ENCODE measurements around the gene RPL13.

Gene RPL13

DNA sequence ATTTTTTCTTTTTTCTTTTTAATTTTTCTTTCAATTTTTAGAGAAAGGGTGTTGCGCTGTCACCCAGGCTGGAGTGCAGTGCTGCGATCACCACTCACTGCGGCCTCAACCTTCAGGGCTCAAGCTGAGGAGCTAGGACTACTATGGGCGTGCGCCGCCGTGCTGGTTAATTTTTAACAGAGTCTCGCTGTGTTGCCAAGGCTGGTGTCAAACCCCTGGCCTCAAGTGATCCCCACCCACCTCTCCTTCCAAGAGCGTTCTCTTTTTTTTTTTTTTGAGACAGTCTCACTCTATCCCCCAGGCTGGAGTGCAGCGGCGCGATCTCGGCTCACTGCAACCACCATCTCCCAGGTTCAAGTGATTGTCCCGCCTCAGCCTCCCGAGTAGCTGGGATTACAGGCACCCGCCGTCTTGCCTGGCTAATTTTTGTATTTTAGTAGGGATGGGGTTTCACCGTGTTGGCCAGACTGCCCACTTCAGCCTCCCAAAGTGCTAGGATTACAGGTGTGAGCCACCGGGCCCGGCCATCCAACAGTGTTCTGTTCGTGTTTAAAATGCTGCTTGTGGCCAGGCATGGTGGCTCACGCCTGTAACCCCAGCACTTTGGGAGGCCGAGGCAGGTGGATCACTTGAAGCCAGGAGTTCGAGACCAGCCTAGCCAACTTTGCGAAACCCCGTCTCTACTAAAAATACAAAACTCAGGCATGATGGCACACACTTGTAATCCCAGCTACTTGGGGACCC is 14.5 kb upstream of the RPL13 start:
- no peak for DNase-seq

DNA sequence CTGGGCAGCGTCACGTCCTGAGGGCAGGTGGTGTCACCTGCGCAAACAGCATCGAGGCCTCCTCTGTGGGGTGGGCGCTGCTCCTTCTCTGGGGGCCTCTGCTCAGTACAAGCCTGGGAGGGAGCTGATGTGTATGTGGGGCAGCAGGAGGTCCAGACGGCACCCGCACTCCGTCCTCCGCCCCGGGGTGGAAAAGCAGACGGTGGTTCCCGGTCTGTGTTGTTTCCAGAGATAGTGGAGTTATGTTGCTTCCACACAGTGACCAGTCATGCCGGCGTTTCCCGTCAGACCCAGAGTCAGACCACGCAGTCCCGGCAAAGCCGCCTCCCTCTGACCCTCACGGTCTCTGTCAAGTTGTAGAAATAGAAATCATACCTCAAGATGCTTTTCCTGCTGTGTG is 13.7 kb upstream of the RPL13 start:
- no peak for DNase-seq

DNA sequence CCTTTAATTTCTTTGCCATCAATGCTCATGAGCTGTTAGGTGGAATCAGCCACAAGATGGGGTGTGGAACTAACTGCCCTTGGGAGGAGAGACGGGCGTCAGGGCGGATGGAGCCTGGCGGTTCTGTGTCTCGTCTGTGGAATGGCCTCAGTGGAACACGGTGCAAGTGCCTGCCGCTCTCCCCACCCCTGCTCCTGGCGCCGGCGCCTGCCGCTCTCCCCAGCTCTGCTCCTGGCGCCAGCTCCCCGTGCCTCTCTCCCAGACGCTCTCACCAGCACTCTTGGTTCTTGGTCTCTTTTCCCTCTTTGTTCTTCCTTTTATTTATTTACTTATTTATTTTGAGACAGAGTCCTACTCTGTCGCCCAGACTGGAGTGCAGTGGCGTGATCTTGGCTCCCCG is 13.2 kb upstream of the RPL13 start:
- DNase-seq, result no peak

DNA sequence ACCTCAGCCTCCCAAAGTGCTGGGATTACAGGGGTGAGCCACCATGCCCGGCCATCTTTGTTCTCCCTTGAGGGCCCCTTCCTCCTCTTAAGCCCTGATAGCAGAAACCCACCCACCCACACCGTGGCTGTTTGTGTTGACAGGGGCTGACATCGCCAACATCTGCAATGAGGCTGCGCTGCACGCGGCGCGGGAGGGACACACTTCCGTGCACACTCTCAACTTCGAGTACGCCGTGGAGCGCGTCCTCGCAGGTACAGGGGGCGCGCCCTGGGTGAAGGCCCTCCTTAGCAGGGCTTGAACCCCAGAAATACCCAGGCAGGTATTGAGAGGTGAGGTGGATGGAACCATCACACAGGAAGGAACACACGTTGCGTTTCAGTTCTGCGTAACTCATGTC is 12.6 kb upstream of the RPL13 start:
- no peak for DNase-seq

DNA sequence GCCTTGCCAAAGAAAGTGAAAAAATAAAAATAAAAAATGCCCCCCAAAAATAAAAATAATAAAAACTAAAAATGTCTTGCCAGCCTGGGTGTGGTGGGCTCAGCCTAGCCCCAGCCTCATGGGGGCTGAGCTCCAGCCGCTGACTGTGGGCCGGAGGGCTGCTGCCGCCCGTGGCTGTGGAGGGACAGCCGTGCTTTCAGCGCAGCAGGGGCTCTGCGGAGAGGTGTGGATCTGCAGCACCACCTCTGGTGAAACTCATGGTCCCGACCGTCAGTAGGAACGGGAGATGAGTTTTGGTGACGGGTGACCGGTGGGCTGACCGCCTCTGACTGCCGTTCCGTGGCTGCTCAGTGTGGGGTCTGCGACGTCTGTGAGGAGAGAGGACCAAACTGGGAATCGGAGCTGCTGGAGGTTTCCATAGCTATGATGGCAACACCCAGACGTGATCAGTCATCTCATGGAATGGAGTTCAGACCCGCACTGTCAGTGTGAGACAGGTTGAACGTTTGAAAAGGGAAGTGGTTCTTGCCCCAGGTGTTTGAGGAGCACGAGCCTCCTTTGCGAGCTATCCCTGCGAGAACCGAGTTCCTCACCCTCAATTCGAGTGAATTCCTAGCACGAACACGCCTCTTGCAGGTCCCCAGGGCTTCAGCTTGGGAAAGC is 12.0 kb upstream of the RPL13 start:
- no peak for DNase-seq

DNA sequence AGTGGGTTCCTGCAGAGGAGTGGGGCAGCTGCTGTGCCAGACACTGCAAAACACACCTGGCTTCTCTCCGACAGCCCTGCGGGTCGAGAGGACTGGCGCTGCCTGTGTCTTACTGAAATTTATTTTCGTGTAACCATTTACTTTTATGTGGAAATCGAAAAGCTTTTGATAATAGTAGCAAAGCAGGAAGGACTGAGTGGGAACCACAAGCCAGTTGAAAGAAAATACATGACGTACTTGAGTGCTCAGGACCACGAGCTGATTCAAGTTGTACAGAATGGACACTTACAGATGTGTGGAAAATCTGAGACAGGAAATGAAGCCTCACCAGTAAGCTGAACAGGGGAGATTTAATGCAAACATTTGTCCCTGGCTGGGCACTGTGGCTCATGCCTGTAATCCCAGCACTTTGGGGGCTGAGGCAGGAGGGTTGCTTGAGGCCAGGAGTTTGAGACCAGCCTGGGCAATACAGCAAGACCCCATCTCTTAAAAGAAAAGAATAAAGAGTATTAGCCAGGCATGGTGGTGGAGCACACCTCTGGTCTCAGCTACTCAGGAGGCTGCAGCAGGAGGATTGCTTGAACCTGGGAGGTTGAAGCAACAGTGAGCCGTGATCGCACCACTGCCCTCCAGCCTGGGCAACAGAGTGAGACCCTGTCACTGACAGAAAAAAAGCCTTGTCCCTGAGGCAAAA is 11.3 kb upstream of the RPL13 start:
- no peak for DNase-seq

DNA sequence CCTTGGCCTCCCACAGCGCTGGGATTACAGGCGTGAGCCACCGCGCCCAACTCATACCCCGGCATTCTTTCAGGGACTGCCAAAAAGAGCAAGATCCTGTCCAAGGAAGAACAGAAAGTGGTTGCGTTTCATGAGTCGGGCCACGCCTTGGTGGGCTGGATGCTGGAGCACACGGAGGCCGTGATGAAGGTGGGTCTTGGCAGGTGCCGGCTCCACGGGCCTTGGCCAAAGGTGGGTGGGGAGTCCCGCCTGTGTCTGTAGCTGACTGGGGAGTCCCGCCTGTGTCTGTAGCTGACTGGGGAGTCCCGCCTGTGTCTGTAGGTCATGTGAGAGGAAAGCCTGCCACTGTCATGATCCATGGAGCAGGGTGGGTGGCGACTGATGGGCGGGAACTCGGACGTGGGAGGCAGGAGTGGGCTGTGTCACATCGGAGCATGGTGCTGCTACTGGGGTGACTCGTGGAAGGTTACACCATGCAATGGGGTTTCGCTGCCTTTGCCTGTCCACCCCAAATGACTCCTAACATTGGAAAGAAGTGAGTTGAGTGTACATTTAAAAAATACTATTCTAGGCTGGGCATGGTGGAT is 10.0 kb upstream of the RPL13 start:
- DNase-seq, result no peak

DNA sequence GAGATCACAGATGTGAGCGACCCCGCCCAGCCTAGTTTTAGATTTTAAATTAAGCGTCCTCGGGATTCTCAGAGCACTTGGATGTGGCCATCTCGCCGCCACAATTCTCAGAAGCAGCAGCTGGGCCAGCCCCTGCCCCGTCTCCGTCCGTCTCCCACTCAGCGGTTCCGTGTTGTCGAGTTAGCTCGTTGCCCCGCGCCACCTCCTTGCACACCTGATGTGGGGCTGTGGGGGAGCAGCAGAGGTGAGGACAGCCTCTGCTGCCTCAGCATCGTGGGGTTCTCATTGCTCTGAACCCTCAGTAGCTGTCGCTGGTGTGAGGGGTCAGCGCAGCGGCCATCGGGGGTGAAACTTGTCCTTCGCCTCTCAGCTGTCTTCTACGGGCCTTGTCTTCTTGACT is 8.2 kb upstream of the RPL13 start:
- no peak for DNase-seq

DNA sequence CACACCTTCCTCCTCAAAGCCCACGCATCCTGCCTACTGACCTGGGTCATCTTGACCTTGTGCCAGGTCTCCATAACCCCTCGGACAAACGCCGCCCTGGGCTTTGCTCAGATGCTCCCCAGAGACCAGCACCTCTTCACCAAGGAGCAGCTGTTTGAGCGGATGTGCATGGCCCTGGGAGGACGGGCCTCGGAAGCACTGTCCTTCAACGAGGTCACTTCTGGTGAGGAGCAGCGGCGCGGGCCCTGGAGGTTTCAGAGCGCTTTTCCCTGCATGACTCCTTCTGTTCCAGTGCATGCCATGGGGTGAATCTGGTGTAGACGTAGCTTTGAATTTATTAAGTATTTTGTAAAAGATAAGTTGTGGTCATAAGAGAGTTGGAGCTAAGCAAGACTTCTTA is 7.6 kb upstream of the RPL13 start:
- no peak for DNase-seq

DNA sequence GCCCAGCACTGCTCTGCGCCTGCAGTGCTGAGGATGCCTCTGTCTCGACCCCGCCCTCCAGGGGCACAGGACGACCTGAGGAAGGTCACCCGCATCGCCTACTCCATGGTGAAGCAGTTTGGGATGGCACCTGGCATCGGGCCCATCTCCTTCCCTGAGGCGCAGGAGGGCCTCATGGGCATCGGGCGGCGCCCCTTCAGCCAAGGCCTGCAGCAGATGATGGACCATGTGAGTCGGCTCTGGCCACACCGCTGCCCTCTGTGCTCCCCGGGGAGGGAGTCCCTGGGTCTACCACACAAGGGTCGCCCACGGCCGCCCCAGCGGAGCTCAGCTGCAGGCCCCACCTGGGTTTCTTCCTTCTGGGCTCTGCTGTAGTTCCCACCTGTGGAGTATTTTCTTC is 6.7 kb upstream of the RPL13 start:
- no peak for DNase-seq

DNA sequence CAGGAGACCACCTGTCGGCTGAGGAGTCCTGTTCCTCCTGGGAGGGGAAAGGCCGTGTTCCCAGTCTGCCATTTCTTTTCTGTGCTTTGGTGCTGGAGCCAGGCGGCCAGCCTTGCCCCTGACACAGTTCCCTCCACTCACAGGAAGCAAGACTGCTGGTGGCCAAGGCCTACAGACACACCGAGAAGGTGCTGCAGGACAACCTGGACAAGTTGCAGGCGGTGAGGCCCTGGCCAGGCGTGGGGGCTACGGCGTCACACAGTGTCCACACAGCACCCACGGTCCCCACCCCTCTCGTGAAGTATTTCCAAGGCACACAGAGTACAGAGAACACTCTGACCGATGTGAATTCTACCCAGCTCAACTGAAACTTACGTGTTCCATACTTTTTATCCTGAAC is 6.1 kb upstream of the RPL13 start:
- DNase-seq, result no peak

DNA sequence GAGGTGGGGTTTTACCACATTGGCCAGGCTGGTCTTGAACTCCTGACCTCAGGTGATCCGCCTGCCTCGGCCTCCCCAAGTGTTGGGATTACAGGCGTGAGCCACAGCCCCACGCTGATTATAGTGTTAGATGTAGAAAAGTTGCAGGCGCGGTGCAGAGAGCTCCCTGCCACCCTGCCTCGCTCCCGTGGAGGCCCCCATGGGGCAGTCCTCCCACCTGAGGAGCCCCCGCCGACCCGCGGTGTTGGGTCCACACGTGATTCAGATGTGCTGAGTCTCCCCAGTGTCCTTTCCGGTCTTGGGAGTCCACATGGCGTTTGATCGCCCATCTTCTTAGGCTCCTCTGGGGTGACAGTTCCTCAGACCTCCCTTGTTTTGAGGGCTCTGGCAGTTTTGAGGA is 5.2 kb upstream of the RPL13 start:
- no peak for DNase-seq

DNA sequence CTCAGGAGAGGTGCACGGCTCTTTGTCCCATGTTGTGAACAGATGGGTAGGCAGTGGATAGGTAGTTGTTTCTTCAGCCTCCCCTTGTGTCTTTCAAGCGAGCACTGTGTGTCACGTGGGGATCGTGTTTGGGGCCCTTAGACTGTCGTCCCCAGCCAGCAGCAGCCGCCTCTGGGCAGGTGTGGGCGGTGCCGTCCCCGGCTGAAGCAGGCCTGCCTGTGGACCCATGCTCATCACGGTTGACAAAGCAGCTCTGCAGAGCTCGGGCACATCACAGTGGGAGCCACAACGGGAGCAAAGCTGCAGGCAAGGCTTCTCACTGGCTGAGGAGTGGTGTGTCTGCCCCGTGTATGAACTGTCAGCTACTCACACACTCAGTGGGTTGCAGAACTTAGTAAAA is 4.7 kb upstream of the RPL13 start:
- no peak for DNase-seq

DNA sequence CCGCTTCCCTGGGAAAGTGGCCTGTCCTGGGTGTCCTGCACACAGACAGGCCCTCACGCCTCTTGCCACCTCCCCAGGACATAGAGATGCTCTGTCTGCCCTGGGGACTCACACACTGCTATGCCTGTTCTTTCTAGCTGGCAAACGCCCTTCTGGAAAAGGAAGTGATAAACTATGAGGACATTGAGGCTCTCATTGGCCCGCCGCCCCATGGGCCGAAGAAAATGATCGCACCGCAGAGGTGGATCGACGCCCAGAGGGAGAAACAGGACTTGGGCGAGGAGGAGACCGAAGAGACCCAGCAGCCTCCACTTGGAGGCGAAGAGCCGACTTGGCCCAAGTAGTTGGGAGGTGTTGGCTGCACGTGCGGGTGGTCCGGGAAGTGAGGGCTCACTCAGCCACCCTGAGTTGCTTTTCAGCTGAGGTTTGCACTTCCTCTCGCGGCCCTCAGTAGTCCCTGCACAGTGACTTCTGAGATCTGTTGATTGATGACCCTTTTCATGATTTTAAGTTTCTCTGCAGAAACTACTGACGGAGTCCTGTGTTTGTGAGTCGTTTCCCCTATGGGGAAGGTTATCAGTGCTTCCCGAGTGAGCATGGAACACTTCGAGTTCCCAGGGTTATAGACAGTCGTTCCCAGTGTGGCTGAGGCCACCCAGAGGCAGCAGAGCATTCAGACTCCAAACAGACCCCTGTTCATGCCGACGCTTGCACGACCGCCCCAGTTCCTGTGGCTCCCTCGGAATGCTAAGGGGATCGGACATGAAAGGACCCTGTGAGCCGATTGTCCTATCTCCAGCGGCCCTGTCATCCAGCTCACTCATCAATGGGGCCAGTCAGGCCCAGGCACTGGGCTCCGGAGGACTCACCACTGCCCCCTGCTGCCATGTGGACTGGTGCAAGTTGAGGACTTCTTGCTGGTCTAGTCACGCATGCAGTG is 3.5 kb upstream of the RPL13 start:
- no peak for DNase-seq

DNA sequence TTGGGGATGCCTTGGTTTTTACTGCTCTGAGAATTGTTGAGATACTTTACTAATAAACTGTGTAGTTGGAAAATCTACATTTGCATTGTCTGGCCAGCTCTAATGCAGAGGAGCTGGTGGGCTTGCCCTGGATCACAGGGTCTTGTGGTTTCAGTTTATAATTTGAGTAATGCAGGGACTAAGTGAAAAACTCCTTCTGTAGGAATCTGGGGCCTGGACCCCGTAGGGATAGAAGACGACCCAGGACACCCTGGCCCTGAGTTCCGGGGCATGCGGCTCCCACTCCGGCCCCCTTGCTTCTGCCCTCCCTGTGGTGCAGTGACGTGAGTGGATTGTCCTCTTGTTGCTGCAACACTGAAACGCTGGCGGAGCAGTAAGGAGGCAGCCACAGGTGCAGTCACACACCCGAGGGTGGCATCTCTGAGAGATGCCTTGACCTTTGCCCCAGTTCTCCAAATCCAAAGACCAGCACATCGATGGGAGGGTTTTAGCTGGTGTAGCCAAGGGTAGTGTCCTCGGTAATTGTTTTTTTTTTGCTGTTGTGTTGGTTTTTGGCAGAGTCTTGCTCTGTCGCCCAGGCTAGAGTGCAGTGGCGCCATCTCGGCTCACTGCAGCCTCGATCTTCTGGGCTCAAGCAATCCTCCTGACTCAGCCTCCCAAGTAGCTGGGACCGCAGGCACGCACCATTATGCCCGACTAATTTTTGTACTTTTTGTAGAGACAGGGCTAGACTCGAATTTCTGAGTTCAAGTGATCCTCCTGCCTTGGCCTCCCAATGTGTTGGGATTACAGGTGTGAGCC is 2.6 kb upstream of the RPL13 start:
- no peak for DNase-seq

DNA sequence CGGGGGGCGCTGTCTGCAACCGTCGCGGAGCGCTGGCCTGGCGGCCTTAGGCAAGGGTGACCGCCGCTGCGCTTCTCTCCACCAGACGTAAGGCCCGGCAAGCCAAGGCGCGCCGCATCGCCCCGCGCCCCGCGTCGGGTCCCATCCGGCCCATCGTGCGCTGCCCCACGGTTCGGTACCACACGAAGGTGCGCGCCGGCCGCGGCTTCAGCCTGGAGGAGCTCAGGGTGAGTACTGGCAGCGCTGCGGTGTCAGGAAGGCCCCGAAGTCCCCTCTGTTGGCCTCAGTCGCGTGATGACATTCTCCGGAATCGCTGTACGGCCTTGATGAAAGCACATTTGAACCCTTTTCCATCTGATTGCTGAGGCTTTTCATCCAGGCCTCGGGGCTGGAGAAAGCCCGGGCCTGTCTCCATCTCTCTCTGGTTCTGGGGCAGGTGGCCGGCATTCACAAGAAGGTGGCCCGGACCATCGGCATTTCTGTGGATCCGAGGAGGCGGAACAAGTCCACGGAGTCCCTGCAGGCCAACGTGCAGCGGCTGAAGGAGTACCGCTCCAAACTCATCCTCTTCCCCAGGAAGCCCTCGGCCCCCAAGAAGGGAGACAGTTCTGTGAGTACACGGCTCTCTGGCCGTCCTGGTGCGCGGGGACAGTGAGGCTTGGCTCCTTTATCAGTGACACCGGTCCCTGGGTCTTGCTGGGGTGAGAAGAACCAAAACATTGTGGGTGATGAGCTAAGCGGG is 831 bp downstream of the RPL13 start:
- DNase-seq, result no peak

DNA sequence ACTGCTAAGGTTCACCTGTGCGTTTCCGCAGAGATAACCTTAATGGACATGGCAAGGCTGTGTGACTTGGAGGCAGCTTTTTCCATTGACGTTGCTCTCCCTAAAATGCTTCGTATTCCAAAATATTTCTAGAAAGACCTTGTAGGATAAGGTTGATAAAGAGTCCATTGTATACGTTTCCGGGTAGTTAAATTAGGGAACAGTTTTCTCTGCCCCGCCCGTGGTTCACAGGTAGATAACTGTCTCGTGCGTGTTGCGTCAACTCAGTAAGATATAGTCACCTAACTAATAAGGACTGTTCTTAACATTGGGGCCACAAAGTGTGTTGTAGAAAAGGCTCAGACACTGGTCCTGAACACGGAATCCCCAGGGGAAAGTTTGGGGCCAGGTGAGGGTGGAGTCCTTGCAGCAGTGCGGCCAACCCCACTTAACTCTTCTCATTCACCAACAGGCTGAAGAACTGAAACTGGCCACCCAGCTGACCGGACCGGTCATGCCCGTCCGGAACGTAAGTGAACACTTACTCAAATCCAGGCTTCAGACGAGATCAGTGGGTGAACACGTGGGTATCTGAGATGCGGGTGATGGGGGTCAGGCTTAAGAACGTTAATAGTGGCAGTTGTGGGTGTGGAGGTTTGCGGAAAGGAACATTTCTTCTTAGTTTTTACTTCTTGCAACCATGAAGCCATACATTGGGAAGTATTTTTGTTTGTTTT is 1.6 kb downstream of the RPL13 start:
- DNase-seq, result no peak

DNA sequence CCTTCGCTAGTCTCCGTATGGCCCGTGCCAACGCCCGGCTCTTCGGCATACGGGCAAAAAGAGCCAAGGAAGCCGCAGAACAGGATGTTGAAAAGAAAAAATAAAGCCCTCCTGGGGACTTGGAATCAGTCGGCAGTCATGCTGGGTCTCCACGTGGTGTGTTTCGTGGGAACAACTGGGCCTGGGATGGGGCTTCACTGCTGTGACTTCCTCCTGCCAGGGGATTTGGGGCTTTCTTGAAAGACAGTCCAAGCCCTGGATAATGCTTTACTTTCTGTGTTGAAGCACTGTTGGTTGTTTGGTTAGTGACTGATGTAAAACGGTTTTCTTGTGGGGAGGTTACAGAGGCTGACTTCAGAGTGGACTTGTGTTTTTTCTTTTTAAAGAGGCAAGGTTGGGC is 2.5 kb downstream of the RPL13 start:
- no peak for DNase-seq

DNA sequence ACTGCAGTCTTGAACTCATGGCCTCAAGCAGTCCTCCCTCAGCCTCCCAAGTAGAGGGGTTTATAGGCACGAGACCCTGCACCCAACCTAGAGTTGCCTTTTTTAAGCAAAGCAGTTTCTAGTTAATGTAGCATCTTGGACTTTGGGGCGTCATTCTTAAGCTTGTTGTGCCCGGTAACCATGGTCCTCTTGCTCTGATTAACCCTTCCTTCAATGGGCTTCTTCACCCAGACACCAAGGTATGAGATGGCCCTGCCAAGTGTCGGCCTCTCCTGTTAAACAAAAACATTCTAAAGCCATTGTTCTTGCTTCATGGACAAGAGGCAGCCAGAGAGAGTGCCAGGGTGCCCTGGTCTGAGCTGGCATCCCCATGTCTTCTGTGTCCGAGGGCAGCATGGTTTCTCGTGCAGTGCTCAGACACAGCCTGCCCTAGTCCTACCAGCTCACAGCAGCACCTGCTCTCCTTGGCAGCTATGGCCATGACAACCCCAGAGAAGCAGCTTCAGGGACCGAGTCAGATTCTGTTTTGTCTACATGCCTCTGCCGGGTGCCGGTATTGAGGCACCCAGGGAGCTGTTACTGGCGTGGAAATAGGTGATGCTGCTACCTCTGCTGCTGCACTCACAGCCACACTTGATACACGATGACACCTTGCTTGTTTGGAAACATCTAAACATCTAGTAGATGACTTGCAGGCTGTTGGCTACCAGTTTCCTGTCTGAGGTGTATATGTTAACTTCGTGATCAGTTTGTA is 3.3 kb downstream of the RPL13 start:
- no peak for DNase-seq
